Measurements from ENCODE around the gene ZBTB16.

ZBTB16 gene

GRCh38 chr11:114257621-114258558, 198.4 kb downstream of the ZBTB16 start:
- DNase-seq = peak in 22 of 56 donors; percentile 10 to 45 (median 32)

GRCh38 chr11:114258696-114259095, 199.2 kb downstream of the ZBTB16 start:
- DNase-seq = no peak

- peak in 2 of 56 donors; percentile 11 to 16 for DNase-seq
These were observed 199.6 kb downstream of the ZBTB16 start for GRCh38 chr11:114259124-114259526.

GRCh38 chr11:114259551-114259983, 200.1 kb downstream of the ZBTB16 start:
- DNase-seq = no peak

DNA sequence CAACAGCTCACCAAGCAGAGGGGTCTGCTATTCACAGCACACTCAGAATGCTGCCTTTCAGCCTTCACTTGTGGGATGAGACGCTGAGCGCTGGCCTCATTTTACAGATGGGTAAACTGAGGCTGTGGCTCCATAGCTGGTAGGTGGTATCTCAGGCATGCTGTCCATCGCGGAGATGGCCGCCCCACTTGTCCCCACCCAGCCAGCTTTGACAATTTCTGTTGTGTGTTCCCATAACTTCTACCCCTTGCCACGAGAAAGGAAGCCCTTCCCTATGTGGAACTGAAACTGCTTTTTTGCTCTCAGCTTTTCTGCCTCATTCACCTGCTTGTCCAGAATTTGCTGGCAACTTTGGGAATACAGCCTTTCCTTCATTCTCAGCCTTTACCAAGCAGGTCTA, 200.6 kb downstream of the ZBTB16 start:
- DNase-seq = no peak

DNA sequence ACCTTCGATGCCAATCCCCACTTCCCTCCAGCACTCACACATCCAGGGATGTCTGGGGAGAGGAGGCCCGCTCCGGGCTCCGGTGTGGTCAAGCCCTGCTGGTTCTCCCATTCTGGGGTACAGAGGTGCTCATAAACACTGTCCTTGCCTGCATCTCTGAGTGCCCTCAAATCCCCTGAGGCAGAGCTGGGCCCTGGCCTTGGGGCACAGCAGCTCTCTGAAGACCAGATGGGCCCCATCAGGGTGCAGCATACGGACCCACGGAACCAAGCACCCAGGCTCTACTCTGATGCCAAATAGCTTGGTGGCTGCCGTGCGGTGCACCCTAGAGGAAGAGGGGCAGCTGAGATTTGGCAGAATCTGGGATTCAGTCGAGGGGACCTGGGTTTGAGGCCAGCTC, 201.0 kb downstream of the ZBTB16 start:
- DNase-seq = peak in 2 of 56 donors; percentile 28 to 33

- DNase-seq = no peak
These were observed 202.3 kb downstream of the ZBTB16 start for GRCh38 chr11:114261791-114262190.

DNA sequence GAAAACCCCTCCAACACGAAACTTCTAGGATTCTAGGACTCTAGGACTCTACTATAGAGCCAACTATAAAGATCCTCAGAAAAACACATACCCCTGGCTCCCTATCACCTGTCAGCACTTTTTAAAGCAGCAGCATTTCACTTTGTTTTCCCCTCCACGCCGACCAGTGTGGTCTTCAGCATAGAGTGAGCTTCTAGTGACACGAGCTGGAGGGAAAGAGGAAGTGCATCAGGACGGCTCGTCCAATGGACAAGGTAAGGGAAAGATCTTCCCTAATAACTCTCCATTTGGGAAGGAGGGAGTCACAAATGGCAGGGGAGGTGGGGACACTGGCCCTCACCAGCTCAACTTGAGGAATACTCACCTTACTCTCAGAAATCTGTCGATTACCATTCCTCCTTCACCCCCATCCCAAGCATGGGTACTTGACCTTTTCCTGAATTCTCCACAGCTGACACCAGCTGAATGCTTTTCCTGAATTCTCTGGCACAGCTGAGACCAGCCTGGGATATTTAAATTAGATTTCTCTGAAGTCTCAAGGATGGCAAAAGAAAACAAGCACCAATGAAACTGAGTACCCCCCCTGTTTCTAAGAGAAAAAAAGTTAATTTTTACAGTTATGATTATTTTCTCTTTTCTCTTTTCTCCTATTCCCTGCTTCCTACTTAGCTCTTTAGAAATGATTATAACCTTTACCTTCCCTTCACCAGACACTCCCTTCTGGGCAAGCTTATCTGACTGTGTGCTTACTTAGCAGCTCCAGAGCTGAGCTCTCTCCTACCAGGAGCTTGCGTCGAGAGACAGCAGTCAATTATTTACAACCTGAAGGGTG, 203.4 kb downstream of the ZBTB16 start:
- DNase-seq = peak in 20 of 56 donors; percentile 4 to 51 (median 19)

GRCh38 chr11:114263513-114264170, 204.1 kb downstream of the ZBTB16 start:
- no peak for DNase-seq

DNA sequence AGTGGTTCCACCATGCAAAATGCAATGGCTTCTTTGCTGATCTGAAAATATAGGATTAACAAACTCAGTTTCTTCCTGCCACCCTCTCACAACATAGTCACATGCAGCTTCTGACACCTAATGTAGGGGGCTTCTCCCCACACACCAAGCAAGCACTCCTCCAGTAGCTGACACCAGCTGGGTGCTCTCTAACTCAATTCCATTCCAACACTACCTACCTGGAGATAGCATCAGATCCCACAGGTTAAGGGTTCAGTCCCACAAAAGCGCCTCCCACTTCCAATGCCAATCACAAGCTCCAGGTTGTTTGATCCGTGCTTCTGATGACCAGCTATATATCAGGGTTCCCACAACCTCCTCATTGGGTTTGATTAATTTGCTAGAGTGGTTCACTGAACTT, 204.9 kb downstream of the ZBTB16 start:
- DNase-seq = no peak

DNA sequence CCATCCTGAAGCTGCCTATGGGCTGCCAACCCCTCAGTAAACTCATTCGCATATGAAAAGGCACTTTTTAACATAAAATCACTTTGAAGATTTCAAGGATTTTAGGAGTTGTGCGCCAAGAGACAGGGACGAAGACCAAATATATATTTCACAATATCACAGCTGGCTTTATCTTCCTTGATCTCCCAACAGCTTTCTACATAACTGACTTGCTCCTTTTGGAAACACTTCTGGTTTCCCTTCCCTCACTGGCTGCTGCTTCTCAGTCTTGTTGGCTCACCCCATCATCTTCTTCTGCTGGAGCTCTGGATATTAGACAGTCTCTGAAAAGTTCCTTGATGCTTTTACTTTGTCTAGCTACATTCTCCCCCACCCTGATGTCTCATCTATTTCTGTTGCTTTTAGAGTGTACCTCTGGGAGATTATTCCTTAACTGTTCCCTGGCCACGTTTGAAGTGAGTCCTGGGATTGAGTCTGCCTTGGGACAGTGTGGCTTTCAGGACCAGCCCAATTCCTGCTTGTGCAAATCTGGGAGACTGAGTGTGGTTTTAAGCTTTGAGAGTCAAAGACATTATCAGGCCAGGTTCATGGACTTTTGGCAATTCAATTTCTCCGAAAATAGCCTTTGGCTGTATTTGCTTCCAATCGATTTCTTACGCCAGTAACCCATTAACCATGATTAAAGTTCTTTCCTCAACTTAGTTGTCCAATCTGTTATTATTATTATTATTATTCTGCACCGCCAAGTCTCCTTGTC, 205.8 kb downstream of the ZBTB16 start:
- no peak for DNase-seq

DNA sequence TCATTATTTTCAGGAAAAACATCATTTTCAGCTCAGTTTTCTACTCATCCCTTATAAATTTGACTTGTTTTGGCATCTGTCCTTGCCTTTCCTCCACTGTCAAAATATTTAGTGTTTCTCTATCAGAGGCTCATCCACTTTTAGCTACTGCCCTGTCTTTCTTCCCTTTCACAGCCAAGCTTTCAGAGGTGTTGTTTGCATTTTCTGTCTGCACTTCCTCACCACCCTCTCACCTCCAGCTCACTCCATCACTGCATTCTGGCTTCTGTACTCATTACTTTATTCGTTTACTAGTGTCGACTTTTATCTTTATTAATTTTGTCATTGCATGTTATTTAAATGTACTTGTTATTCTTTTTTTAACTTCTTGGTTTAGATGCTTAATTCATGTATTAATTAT, 210.0 kb downstream of the ZBTB16 start:
- no peak for DNase-seq

DNA sequence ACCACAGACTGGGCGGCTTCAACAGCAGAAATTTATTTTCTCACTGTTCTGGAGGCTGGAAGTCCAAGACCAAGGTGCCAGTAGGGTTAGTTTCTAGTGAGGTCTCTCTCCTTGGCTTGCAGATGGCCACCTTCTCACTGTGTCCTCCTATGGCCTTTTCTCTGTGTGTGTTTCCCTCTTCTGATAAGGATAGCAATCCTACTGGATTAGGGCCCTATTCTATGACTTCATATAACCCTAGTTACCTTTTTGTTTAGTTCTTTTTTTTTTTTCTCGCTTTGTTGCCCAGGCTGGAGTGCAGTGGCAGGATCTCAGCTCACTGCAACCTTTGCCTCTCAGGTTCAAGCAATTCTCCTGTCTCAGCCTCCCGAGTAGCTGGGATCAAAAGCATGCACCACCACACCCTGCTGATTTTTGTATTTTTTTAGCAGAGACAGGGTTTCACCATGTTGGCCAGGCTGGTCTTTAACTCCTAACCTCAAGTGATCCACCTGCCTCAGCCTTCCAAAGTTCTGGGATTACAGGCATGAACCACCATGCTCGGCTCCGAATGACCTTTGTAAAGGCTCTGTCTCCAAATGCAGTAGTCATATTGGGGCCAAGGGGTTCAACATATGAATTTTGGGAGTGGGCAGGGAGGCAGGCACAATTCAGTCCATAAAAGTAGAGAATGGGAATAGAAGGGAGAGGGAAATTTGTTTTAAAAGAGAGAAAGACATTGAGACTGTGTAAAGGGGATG, 211.2 kb downstream of the ZBTB16 start:
- no peak for DNase-seq

DNA sequence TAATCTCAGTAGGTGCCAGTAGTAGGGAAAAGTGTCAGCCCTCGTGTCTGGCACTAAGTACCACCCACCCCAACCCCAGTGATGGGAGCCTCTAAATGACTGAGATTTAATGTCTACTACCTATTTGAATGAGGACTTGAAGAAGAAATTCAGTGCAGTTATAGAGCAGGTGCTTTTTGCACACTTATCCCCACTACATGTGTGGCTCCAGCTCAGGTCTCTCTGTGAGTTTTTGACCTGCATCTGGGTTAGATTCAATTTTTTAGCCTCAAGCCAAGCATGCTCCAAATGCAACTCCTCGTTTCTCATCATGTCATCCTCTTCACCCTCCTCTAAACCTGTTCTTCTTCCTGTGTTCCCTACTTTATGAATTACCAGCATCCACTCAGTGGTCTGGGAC, 211.8 kb downstream of the ZBTB16 start:
- DNase-seq = no peak

GRCh38 chr11:114272311-114272710, 212.8 kb downstream of the ZBTB16 start:
- DNase-seq = no peak

- no peak for DNase-seq
These were observed 213.6 kb downstream of the ZBTB16 start for GRCh38 chr11:114273071-114273470.

GRCh38 chr11:114273890-114274635, 214.6 kb downstream of the ZBTB16 start:
- no peak for DNase-seq

DNA sequence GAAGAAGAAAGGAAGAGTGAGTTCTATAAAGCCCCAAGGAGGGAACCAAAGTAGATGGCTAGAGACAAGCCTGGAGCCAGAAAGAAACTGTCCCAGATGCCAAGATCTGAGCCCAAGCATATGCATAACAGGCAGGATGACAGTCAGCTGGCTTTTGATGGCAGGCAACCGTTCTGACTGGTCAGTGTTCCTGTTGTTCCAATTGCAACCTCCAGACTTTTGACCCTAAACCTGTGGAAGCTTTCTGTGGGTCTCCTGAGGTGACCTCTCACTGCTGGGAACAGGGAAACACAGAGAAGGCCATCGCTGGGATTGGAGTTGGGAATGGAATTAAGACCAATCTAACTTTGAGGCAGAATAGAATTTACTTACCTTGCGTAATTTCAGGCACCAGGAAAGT, 215.1 kb downstream of the ZBTB16 start:
- DNase-seq = no peak

GRCh38 chr11:114275280-114275679, 215.8 kb downstream of the ZBTB16 start:
- DNase-seq = peak in 8 of 56 donors; percentile 9 to 31 (median 14)

All from nucleus accumbens (tissue), 56 donors.